Activated CD4-positive, alpha-beta T cell treated with anti-CD3 and anti-CD28 coated beads, Interleukin-2, amount 50 U/mL, for 1 hour (primary cell): ENCODE results near the gene ZFP3.
"Not testable (repeated sequence)": the region's sequence is repeated elsewhere in the genome, so short reads cannot be mapped to it uniquely, and the experiment has no call there.

Experiments
- DNase-seq: peaks from one replicate; pipeline ENCODE4 v3.0.0-alpha.2; 2020

The ZFP3 gene

DNA sequence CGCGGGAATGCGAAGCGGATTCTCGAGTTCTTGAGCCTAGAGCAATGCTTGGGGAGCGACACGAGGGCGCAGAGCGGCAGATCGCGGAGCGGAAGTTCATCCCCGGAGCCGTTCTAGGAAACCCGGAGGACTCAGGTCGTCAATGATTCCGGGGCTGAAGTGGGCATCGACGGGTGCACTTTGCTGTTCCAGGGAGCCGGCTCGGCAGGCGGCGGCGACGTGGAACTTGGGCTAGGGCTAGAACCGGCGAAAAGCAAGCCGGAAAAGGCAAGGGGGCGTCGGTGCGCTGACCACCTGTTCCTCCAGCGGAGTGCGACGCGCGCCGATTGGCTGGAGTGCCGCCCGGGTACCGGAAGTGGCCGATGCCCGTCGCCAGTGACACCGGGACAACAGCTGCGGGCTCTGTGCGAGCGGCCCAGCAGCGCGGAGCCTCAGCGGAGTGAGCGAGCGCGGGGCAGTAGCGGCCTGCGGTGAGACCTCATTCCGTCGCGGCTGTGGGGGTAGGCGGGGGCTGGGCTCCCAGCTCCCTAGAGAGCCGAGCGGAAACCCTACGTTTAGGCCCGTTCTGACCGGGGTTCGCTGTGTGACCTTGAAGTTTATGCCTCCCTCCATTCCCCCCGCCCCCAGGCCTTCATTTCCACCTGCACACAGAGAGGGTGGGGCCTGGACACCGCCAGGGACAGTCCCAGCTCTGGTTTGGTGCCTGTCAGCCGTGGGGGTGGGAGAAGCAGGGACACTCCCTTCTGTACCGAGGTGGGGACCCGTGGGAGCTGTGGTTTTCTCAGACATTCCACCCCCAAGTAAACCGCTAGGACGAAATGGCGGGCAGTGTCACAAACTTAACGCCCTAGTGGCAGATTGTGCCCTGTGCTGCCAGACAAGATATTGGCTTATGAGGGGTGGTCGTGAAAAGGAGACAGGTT lies at the start of gene ZFP3:
ZFP3 (plus strand) TSS at position 362 of the 923 bp plus-strand sequence. CDS start 13,038 bp downstream, outside the sequence.
- peak; percentile 57 for DNase-seq

DNA sequence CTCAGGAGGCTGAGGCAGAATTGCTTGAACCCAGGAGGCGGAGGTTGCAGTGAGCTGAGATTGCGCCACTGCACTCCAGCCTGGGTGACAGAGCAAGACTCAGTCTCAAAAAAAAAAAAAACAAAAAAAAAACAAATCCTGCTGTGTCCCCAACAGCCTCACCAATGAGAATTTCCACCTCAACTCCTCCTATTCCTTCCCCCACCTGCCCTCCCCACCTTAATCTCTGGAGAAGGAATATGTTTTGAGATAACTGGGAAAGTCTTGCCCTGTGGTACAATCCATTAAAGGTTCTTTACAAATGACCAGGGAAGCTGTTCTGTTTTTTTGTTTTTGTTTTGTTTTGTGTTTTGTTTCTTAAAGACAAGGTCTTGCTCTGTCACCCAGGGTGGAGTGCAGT lies 48.1 kb upstream of the ZFP3 start:
- not testable (repeated sequence) for DNase-seq

DNA sequence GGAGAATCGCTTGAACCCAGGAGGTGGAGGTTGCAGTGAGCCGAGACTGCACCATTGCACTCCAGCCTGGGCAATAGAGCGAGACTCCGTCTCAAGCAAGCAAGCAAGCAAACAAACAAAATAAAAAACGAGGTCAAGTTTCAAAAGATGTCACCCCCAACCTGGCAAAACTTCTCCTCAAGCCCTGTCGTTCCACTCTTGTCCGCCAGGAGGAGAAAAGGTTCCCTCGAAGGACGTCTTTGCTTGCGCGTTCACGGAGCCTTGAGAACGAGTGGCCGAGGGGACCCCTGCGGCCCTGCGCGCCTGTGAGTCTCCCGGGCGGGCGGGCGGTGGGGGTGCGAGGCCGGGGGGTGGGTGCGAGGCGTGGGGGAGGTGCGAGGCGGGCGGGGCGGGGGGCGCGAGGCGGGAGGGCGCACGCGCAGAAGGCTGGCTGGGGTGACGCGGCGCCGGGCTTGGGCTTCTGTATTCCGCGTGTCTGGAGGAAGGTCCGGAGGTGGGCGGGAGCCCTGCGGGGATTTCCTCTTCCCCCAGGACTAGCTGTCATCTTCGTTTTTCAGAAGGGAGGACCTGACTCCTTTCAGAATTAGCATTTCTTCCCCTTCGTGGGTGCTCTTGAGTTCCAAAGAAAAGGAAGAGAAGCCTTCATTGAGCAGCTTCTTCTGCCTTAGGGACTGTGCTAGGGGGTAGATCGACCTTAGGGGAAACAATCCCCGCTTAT lies 46.7 kb upstream of the ZFP3 start:
- DNase-seq, result peak; percentile 84

DNA sequence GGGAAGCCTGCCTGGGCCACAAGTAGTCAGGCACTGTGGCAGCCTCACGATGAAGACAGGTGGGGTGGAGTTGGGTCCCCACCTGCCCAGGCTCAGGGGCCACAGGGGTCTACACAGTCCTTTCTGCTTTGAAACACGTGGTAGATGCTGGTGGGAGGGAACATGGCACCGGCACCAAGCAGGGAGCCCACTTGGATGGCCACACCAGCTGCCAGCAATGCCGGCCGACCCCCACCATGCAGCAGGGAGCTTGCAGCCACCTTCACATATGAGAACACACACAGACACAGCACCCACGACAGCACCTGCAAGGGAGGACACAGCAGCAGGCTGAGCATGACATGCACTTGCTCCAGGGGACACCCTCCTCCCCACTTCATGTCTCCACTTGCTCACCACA lies 45.4 kb upstream of the ZFP3 start:
- no peak for DNase-seq

DNA sequence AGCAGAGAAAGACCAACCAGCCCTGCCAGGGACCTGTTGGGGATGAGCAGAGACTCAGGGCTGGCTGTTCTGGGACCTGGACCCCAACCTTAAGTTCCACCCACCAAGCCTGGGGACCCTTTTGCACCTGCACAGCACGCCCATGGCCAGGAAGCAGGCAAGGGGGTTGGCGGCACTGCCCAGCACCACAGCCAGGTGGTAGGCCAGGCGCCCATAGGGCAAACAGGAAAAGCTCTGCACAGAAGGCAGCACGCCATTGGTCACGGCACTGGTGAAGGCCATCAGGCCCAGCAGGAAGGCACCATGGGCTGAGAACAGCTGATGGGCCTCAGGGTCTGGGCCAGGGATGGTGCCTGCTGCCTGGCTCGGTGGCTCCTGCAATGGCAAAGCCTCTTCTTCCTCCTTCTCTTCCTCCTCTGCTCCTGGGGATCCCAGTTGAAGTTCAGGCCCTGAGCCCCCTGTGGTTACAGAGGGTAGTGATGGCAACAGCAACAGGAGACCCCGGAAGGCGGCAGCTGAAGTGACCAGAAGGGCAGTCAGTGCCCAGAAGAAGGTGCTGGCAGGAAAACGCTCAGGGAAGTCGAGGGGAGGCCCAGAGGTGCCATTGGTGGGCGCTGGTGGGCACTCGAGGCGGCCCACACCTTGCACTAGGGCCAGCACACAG lies 44.8 kb upstream of the ZFP3 start:
- no peak for DNase-seq

DNA sequence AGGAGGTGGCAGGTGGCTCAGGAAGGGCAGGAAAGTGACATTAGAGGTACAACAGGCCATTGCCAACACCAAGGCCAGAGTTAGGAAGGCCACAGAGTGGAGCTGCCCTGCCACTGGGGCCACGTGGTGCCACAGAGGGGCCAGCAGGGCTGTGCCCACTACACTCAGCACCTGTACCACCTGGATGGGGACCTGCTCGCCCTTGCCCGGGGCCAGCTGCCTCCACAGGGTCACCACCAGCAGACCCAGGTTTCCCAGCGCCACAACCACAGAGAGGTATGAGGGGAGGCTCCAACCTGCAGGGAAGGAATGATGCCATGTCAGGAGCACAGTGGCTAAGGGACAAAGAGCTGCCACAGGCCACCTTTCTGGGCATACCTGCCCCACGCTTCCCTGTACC lies 44.2 kb upstream of the ZFP3 start:
- no peak for DNase-seq

DNA sequence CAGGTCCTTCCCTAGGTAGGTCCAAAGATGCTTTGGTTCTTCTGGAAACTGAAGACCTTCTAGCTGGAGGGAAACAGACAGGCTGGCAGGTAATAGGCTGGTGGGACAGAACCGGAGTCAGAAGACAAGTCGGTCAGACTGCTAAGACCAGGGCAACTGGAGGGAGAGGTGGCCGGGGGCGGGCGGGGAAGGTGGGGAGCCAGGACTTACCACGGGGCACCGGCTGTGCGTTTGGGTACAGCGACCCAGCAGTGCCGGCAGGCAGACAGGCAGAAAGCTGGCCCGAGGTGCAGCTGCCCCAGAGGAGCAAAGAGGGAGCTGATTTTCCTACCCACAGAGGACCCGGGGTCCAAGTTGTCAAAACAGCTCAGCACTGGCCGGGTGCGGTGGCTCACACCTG lies 43.6 kb upstream of the ZFP3 start:
- DNase-seq, result no peak

DNA sequence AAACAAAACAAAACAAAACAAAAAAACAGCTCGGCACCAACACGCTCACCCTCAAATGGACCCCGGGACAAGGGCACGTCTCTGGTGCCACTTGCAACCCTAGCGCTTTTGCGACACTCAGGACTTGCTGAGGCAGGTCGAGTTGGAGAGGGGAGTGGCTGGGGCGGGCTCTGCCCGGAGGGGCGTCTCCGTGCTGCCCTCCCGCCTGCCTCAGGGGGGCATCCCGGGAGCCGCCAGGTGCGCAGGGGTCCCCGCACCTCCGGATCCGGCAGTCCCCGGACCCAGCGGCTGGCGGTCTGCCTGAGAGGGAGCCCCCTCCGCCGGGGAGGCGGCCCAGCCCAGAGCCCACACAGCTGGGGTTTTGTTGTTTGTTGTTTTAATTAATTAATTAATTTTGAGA lies 43.0 kb upstream of the ZFP3 start, which contains the start of gene SLC52A1:
SLC52A1 (minus strand) TSS at position 112 of the 400 bp plus-strand sequence. CDS start 820 bp downstream, outside the sequence.
- no peak for DNase-seq

DNA sequence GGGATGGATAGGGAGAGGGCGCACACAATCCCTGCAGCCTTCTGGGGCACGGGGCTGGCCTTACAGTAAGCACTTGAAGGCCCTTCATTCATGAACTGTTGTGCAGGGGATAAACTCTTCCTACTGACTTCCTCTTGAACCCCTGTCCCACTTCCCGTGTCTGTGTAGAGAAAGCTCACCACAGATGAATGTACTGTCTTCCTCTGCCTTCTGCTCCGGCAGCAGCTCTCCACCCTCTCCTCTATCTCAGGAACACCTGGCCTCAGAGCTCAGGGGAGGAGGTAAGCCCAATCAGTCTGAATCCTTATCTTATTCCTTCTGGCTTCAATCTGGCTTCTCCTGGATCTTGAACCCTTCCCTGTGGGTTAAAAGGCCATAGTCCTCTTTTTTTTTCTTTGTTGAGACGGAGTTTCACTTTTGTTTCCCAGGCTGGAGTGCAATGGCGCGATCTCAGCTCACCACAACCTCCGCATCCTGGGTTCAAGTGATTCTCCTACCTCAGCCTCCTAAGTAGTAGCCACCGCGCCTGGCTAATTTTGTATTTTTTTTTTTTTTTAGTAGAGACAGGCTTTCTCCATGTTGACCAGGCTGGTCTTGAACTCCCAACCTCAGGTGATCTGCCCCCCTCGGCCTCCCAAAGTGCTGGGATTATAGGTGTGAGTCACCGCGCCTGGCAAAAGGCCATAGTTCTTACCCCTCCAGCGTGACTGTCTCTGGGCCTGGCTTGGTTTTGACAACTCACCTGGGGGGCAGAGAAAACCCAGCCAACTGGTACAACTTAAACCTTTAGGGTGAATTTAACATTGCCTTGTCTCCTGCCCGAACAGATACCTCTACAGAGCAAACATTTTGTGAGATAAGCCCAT lies 35.9 kb upstream of the ZFP3 start:
- peak; percentile 30 for DNase-seq

DNA sequence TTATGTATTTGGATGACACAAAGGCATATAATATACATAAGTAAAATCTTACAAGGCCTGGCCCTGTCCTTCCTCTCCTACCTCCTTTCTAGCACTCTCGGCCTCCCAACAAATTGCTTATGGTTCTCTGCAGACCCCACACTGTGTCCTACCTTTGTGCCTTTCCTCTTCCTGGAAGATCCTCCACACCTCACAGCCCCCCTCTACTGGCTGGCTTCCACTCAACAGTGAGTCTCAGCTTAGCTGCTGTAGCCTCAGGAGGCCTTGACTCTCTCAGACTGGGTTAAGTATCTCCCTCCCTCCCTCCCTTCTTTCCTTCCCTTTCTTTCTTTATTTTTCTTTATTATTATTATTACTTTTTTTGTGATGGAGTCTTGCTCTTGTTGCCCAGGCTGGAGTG lies 34.7 kb upstream of the ZFP3 start:
- DNase-seq, result no peak

DNA sequence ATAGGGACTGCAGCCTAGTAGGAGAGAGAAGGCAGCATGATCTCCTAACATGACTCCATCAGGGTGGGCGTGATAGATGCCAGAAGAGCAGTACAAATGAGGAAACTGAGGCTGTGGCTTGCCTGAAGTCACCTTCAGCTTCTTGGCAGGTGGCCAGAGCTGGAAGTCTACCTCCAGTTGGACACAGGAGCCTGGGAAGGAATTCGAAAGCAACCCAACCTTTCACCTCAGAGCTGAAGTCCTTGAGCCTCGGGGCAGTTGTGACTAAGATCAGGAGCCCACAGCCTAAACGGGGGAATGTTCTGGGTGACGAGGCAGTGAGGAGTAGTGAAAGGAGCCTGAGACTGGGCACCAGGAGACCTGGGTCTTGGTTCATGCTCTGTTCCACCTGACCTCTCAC lies 33.6 kb upstream of the ZFP3 start:
- DNase-seq, result no peak

DNA sequence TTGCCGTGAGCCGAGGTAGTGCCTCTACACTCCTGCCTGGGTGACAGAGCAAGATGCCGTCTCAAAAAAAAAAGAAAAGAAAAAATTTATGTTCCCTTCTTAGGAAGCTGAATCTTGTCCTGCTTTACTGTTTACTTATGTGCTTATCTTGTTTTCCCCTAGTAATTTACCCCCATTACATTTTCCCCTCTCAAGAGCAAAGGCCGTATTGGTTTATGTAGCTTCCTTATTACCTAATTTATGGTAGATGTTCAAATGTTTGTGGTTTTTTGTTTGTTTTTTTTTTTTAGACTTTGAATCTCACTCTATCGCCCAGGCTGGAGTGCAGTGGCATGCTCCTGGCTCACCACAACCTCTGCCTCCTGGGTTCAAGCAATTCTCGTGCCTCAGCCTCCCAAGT lies 32.8 kb upstream of the ZFP3 start:
- no peak for DNase-seq

DNA sequence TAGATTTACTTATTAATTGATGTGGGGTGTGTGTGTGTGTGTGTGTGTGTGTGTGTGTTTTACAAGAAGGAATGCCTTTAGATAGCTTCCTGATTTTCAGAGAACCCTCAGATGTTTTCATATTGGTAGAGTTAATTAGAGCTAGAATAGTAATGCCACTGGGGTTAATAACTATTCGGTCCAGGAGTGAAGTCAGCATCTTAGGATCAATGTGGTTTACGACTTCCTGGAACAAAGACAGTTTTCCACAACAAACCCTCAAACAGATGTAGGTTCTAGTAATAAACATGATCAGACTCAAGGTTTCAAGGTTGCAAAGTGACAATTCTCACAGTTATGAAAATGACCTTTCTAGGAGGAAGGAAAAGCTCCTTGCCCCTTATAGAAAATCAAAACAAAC lies 30.8 kb upstream of the ZFP3 start:
- no peak for DNase-seq

DNA sequence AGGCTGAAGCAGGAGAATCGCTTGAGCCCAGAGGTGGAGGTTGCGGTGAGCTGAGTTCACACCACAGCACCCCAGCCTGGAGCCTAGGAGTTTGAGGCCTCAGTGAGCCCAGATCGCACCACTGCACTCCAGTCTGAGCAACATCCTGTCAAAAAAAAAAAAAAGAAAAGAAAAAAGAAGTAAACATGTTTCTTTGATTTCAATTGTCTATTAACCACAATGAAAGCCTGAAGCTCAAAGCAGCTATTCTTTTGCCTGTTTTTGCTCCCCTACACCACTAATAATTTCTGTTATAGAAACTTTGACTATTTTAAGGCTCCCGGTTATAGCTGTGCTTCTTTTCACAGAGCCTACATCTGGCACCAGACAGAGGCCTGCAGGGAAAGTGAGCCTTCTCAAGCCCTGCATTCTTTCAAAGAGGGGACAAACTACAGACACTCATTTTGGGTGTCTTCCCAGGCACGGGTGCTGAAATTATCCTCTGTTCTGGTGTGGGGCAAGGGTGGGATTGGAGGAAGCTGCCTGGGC lies 28.9 kb upstream of the ZFP3 start:
- peak; percentile 71 for DNase-seq

DNA sequence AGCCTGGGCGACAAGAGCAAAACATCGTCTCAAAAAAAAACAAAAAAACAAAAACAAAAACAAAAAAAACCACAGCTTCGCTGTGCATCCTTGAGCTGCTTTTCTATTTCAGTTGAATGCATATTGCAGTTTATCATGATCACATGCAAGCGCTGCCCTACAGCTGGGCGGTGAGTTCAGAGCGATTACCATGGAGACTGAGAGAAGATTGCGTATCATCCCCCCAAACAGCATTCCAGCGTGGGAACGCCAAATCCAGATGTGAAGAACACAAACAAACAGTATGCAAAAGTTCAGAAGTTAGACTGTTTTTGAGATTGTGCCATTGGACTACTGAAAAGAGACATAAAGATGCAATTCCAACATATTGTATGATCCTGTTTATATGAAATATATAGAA lies 28.0 kb upstream of the ZFP3 start:
- no peak for DNase-seq

DNA sequence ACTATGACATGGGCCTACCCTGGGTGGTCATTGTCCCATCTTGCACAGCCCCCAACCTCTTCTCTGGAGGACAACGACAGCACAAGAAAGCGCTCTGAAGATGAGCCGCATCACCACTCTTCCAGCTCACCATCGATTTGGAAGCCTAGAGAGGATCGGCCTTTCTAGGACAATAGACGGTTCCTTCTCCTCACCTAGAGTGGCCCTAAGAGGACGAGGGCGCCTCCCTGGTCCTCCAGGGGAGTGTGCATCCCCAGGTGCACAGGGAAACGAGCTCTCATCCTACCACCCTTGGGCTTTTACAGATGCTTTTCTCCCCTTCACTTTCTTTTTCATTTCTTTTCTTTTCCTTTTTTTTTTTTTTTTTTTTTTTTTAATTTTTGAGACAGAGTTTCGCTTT lies 22.7 kb upstream of the ZFP3 start:
- no peak for DNase-seq

DNA sequence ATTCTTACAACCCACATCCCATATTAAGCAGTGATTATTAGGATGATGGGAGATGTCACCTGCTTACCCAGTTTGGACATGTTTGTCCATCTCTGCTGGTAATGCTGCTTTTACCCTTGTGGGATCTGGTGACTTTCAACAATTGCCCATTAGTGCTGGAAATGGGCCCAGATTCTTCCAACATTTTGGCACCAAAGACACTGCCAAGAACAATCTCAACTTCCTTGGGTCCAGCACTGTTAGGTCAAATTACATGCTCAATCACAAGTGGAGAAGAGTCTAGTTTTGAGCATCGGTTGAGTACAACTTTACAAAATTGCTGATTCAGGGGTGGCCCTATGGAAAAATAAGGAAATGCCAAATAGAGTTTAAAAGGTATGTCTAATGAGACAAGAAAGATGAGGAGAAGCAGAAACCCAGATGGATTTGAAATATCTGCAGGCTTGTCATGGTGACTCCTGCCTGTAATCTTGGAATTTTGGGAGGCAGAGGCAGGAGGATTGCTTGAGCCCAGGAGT lies 13.0 kb upstream of the ZFP3 start:
- DNase-seq, result no peak

DNA sequence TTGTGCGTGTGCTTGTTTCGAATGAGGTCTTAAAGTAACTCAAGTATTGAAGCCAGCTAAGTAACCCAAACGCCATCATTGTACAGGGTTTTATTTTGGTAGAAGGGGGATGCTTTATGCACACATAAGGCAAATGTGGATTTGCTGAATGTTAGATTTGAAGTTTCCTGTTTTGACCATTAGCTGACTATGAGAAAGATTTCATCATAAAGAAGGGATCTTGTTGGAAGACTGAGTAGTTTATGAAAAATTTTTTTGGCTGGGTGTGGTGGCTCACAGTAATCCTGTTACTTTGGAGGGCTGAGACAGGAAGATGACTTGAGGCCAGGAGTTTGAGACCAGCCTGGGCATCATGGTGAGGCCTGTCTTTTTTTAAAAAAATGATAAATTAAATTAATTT lies 10.0 kb upstream of the ZFP3 start:
- no peak for DNase-seq

DNA sequence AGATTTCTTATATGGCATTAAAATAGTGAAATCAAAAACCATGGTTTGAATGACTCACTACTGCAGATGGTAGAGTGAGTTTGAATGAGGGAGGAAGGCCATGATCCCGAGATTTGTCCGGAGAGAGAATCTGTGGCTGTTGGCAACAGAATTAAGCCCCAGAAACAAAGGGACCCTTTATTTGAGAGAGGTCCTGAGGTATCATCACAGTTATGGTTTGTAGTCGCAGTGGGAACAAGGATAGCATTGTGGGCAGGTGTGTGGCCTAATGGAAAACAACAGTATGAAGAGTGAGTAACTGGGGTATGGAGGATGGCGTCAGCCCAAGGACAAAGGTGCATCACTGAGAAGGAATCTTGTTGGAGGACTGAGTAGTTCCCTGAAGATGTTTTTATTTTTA lies 8.5 kb upstream of the ZFP3 start:
- DNase-seq, result no peak

DNA sequence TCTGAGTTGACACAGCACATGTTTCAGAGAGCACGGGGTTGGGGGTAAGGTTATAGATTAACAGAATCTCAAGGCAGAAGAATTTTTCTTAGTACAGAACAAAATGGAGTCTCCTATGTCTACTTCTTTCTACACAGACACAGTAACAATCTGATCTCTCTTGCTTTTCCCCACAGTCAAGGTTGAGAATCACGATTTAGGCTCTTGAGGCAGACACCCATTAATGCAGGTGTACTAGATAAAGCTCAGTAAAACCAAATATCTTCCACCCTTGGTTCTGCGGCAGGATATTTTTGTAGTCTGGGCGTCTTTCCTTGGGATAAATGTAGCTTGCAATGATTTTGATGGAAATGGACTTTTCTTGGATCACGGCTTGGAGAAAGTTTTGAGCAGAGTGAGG lies 2.8 kb upstream of the ZFP3 start:
- DNase-seq, result not testable (repeated sequence)

DNA sequence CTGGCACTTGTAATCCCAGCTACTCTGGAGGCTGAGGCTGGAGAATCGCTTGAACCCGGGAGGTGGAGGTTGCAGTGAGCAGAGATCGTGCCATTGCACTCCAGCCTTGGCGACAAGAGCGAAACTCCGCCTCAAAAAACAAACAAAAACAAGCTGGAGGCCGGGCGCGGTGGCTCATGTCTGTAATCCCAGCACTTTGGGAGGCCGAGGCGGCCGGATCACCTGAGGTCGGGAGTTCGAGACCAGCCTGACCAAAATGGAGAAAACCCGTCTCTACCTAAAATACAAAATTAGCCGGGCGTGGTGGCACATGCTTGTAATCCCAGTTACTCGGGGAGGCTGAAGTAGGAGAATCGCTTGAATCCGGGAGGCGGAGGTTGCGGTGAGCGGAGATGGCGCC lies 992 bp upstream of the ZFP3 start:
- DNase-seq, result not testable (repeated sequence)

DNA sequence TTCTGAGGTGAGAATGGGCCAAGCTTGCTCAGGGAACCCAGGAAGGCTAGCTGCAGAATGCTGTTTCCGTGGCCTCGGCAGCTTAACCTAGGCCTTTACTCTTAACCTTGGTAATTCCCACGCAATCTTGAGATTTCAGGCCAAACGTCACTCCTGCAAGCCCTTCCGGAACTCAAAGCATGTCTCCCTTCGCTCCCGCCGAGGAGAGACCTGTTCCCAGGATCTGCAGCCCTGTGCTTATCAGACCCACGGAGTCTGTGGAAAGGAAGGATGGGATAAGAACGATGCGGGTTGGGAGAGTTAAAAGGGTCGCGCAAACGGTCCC lies 524 bp upstream of the ZFP3 start:
- no peak for DNase-seq
